GM15510 (cell line): Measurements from ENCODE around the gene CFAP74.

Source experiments
- POLR2A ChIP-seq: IDR thresholded peaks from 3 replicates; pipeline ENCODE4 v1.6.1; 2011; ENCODE audit warnings: borderline replicate concordance; ENCODE audit not compliant: insufficient read length; ENCODE audit errors: extremely low read depth

CFAP74 gene, protein sequence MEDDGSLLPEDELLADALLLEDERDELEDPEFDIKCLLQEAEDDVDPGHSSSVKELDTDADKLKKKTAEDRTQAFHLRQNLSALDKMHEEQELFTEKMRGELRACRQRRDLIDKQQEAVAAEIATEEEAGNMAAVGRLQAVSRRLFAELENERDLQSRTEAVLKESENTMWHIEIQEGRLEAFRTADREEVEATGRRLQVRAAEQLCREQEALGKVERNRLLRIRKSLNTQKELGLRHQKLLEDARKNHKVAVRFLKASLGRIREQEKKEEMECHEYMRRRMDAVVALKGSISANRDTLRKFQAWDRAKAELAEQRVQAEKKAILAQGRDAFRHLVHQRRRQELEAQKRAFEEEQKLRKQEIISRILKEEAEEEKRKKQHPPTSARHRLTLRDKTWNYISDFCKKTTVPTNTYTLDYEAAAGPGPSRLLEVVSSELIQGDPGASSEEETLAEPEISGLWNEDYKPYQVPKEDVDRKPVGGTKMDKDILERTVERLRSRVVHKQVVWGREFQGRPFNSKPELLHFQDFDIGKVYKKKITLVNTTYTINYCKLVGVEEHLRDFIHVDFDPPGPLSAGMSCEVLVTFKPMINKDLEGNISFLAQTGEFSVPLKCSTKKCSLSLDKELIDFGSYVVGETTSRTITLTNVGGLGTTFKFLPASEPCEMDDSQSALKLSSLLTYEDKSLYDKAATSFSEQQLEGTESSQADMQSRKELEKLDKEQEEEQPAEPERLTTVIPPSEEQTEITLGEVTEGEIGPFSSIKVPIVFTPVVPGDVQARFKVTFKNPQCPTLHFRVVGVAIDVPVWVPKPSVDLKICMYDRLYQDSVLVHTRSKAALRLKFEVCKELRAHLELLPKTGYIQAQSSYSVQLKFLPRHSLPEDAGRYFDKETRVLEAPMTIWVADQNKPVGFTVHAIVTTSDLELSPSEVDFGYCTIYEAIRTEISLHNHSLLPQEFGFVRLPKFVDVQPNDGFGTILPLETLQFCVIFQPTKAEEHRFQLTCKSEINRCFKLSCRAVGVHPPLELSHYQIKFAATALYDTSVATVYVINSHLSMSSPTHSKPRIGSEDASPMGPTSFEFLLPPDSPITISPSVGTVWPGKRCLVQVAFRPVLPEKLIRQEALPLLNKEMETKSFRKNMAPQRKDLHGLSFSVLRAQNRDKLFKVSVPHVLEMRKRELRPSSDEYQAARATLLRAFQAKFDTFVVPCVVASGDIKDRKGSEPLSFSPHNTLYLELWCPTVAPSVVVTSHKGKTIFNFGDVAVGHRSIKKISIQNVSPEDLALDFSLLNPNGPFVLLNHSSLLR (N-terminal part only)

DNA sequence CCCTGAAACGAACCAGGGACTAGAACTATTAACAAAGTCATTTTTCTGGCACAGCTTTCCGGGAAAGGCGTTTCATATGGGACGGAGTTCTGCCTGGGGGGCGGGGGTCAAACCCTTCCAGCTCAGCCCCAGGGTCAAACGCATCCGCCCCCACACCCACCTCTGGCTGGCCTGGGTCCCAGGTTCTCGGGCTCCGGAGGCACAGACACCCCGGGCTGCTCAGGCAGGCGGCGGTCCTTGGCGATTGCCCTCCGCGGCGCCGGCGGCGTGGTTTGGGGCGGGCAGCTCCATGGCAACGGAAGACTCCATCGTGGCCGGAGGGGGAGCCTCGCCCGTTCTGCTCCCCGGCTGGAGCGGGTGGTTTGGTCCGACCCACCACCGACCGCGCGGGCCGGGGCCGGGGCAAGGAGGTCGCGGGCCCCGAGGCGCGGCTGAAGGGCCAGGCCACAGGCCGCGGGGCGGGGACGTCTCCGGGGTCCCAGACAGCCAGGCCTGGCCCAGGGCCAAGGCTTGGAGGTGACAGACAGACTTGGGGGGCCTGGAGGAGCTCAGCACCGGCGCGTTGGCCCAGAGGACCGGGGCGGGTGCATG, at the start of gene CFAP74:
Gene CFAP74, minus strand, starts transcription at position 246 of the 591 bp plus-strand sequence. CDS start 12,830 bp downstream, outside the sequence.
- TF ChIP-seq POLR2A, result no peak

DNA sequence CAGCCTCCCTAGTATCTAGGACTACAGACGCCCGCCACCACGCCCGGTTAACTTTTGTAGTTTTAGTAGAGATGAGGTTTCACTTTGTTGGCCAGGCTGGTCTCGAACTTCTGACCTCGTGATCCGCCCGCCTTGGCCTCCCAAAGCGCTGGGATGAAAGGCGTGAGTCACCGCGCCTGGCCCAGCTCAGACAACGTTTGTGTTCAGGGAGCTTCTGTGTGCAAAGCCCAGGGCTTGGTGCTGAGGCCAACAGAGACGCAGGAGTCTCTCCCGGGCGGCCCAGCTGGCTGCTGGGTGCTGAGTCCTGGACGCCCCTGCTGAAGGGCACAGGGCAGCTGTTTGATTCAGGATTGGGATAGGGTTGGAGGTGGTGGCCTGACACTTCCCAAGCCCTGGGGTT, 49.6 kb upstream of the CFAP74 start:
- TF ChIP-seq POLR2A, result no peak

DNA sequence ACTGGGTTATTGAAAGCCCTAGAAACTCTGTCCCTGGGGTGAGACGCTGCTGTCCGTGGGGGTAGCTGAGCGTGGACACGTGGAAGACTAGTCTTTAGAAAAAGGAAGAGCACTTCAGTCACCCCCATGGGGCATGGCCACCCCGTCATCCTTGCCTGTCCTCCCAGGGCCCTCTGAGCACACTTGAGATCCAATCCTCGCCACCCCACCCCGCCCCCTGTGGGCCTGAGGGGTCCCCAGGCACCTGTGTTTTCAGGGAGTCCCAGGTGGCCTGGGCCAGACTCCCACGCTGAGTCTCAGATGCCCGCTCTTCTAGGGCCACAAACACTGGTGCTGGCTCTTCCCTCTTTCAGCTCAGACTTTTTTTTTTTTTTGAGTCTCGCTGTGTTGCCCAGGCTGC, 49.2 kb upstream of the CFAP74 start:
- TF ChIP-seq POLR2A, result no peak

DNA sequence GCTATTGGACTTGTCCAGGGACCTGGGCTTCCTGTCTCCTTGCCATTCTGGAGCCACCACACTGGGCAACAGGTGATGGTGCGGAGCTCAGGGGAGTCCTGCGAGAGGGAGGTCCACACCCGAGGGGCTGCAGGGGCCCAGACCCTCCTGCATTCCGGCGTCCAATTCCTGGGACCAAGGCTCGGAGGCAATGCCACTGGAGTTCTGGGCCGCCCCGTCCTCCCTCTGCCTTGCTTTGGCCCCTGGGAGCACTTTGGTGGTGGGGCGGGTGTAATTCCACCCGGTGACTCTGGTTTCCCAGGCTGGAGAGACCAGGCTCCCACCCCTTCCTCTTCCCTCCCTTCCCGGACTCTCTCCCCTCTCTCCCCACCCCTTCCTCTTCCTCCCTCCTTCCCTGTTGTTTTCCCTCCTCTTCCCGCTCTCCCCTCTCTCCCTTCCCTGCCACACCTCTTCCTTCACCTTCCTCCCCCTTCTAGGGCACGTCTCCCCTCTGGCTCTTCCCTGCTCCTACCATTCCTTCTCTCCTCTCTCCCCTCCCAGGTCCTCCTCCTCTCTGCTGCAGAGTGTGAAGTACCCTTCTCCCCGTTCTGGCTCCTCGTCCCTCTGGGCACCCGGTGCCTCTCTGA, 48.6 kb upstream of the CFAP74 start:
- TF ChIP-seq POLR2A, result no peak

DNA sequence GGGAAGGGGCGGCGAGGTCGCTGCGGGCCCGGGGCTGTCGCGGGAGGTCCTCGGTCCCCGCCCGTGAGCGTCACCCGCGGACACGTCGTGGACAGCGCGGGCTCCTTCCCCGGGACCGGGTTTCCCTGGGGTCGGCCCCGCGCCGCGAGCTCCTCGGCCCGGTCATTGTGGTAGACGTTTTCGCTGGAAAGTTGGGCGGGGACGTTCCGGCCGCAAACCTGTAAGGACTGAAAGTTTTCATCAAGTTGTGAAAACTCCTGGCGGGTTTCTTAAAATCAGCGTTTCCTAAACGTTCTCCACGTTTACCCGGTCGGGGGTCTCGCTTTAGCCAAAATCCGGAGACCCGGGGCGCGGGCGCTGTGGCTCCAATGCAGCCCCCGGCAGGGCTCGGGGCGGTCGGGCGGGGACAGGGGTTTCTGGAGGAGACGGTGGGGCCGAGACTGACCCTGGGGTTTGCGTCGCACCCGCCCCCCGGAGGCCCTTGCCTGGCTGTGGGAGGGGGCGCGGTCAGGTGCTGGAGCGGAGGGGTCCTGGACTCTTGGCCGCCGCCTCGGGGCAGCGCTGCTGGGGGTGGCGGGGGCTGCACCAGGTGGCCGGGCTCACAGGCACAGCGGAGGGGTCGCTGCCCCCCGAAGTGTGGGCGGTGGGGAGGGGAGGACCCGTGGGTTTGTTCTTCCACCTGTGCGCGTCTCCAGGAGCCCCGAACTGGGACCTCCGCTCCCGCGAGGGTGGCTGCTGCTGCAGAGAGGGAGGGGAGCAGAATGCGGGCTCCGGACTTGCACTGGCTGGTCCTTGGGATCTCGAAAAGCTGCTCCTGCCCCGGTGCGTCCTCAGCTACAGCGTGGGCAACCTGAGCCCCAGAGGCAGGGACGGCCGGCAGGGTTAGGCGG, 47.5 kb upstream of the CFAP74 start:
- TF ChIP-seq POLR2A, result no peak

DNA sequence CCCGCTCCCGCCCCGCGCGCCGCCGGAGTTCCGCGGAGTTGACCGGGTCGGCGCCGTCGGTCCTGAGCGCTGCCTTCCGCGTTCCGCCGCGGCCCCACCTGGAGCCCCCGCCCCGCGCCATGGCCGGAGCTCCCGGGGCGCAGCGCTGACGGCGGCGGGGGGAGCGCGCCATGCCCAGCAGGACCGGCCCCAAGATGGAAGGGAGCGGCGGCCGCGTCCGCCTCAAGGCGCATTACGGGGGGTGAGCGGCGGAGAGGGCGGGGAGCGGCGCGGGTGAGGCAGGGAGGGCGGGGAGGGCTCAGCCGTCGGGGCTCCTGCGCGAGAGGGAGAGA, 46.8 kb upstream of the CFAP74 start:
- no peak for TF ChIP-seq POLR2A

DNA sequence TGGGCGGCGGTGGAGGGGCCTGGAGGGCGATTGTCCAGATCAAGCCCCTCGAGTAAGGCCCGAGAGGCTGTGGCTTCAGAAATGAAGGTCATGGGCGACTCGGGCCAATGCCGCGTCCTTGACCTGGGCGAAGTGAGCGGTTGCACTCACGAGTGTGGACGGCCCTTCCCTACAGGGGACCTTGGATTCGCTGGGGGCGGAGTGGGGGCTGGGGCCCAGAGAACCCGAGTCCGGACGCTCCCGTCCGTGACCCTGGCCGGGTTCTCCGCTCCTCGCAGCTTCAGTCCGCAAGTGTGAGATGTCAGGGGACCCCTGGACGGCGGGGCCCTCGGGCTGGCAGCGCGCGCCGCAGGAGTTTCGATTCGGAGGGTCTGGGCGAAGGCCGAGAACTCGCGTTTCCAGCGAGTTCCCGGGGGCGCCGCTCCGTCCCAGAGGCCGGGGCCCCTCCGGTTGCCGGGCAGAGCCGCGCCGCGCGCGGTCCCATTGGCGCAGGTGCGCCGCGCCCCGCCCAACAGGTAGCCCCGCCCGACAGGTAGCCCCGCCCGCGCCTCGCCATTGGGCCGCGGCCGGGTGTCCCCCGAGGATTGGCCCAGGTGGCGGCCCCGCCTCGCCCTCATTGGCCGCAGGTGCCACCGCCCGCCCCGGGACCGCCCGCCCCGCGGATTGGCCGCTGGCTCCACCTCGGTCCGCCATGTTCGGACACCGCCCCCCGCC, 46.3 kb upstream of the CFAP74 start, which contains the start of gene PRKCZ:
Gene PRKCZ, plus strand, starts transcription at position 694 of the 714 bp plus-strand sequence. CDS start 220 bp downstream, outside the sequence.
- TF ChIP-seq POLR2A, result no peak

DNA sequence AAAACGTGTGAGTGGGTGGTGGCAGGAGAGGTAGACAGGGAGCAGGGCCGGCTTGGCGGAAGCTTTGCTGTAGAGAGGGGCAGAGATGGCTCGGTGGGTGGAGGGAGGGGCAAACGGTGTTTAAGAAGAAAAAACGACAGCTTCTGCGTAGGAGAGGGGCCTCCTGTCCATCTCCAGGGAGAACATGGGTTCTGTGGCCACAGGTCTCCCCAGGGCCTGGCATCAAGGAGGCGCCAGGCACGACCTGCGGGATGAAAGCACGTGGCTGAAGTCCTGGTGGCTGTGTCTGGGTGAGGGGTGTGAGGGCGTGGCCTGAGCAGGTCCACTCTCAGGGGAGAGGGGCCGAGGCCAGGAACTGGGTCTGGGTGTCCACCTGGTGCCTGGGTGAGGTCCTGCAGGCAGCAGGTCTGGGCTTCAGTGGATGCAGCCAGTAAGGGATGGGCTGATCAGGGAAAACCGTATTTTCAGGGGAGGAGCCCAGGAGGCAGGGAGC, 45.7 kb upstream of the CFAP74 start:
- no peak for TF ChIP-seq POLR2A

DNA sequence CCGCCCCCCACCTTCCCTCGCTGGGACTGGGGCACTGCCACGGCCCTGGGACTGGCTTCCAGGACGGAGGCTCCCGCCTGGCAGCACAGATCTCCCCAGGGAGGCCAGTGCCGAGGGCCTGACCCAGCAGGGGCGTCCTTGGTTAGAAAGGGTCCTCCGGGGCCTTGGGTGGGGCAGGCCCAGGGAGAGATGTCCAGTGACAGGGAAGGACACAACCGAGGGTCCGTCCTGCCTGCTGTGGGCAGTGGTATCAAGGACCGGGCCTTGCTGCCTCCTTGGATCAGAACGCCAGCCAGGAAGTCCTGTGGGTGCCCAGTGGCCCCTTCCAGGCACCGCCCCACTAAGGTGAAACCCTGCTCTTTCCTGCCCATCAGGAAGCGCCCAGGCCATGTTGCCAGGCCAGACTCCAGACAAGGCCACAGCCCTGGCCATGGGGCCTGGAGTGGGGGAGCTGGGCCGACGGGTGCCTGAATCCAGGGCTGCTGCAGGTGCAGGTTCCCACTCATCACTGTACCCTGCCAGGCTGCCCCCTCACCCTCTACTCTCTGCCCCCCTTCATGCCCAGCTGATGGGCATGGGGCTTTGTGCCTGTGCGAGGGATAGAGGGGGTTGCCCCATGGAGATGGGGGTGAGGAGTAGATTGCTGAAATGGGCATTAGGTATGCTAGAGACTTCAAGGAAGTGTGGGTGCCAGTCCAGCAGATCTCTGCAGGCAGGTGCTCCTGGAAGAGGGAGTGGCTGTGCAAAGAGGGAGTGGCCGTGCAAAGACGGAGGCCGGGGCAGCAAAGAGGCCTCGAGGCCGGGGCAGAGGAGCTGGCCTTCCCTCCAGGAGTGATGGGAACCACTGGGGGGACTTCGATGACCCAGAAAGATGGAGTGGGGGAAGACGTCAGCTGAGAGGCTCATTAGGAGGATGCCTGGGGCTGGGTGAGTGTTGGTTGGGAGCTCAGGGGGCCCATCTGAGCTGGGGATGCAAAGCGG, 44.5 kb upstream of the CFAP74 start:
- no peak for TF ChIP-seq POLR2A

DNA sequence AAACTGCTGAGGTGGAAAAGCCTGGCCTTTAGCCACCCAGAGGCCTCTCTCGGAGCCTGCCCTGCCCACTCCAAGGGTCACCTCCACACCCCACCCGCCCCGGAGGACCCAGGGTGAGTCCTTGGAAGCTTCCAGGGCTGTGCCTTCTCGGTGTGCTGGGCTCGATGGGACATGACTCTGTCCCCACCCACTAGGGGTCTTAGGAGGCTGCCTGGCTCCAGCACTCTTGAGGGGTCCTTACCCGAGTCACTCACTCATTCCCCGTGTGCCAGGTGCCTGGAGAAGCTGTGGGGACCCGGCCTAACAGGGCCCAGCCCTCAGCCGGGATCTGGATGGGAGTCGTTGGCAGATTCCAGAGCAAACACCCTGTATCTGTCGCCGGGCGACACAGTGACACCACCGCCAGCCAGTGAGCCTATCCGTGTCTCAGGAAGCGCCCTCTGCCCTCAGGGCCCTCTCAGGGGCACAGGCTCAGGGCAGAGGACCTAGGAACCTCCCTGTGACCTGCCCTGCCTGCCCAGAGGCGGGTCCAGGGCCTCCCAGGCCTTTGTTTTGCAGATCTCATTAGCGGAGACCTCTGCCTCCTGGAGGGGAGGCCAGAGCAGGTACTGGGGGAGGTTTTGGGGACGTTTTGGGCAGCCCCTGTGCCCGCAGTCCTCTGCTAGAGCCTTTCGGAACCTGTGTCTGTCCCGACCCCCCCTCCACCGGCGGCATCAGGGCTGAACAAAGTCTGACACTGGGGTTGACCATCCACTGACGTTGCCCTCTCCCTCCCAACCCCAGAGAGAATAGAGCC, 43.6 kb upstream of the CFAP74 start:
- TF ChIP-seq POLR2A, result no peak
